NCI-H2107 (cell line): ENCODE data around the gene SSH2.
"Not testable (repeated sequence)": the region's sequence is repeated elsewhere in the genome, so short reads cannot be mapped to it uniquely, and the experiment has no call there.

Experiments used
- DNase-seq: peaks from one replicate; lab custom pipeline; 2025; lab: John Stamatoyannopoulos, UW

The SSH2 gene

GRCh38 chr17:29927546-29927945, 2.5 kb downstream of the SSH2 start:
- no peak for DNase-seq

GRCh38 chr17:29924786-29925185, 5.2 kb downstream of the SSH2 start:
- DNase-seq: no peak

GRCh38 chr17:29918922-29919856, 10.8 kb downstream of the SSH2 start:
- no peak for DNase-seq

- DNase-seq: no peak
Observed at GRCh38 chr17:29918016-29918415, 12.0 kb downstream of the SSH2 start.

- DNase-seq: no peak
Observed at GRCh38 chr17:29914819-29915537, 15.1 kb downstream of the SSH2 start.

GRCh38 chr17:29911641-29912177, 18.3 kb downstream of the SSH2 start:
- no peak for DNase-seq

- DNase-seq: no peak
Observed at GRCh38 chr17:29909236-29910003, 20.6 kb downstream of the SSH2 start.

- DNase-seq: no peak
Observed at GRCh38 chr17:29906969-29907368, 23.1 kb downstream of the SSH2 start.

GRCh38 chr17:29905879-29906167, 24.2 kb downstream of the SSH2 start:
- DNase-seq: no peak

- DNase-seq: no peak
Observed at GRCh38 chr17:29905086-29905878, 24.7 kb downstream of the SSH2 start.

GRCh38 chr17:29903471-29903870, 26.6 kb downstream of the SSH2 start:
- no peak for DNase-seq

- DNase-seq: not testable (repeated sequence)
Observed at GRCh38 chr17:29897136-29897535, 32.9 kb downstream of the SSH2 start.

GRCh38 chr17:29892201-29892600, 37.8 kb downstream of the SSH2 start:
- DNase-seq: no peak

GRCh38 chr17:29891131-29891530, 38.9 kb downstream of the SSH2 start:
- DNase-seq: no peak

- no peak for DNase-seq
Observed at GRCh38 chr17:29885031-29885640, 44.9 kb downstream of the SSH2 start.

GRCh38 chr17:29883497-29883896, 46.5 kb downstream of the SSH2 start:
- DNase-seq: no peak

- no peak for DNase-seq
Observed at GRCh38 chr17:29881256-29881655, 48.8 kb downstream of the SSH2 start.

GRCh38 chr17:29880031-29880430, 50.0 kb downstream of the SSH2 start:
- no peak for DNase-seq

GRCh38 chr17:29874931-29875596, 55.0 kb downstream of the SSH2 start:
- no peak for DNase-seq

GRCh38 chr17:29874358-29874757, 55.7 kb downstream of the SSH2 start:
- not testable (repeated sequence) for DNase-seq

GRCh38 chr17:29873476-29873875, 56.6 kb downstream of the SSH2 start:
- no peak for DNase-seq
